NCI-H1105 (cell line): ENCODE measurements around the gene NXPH4.

Source experiments
- DNase-seq: peaks from one replicate; lab custom pipeline; 2025; lab: John Stamatoyannopoulos, UW

The NXPH4 gene

GRCh38 chr12:57232156-57232756 lies 15.7 kb downstream of the NXPH4 start:
- no peak for DNase-seq

- no peak for DNase-seq
Observed at GRCh38 chr12:57233357-57234232, 17.0 kb downstream of the NXPH4 start.

GRCh38 chr12:57234233-57234570 lies 17.6 kb downstream of the NXPH4 start:
- no peak for DNase-seq

- no peak for DNase-seq
Observed at GRCh38 chr12:57234571-57235016, 18.0 kb downstream of the NXPH4 start.

- no peak for DNase-seq
Observed at GRCh38 chr12:57235017-57235727, 18.6 kb downstream of the NXPH4 start.

- DNase-seq: no peak
Observed at GRCh38 chr12:57235728-57236131, 19.1 kb downstream of the NXPH4 start.

GRCh38 chr12:57236201-57236924 lies 19.8 kb downstream of the NXPH4 start:
- no peak for DNase-seq

GRCh38 chr12:57236925-57237595 lies 20.5 kb downstream of the NXPH4 start:
- DNase-seq: no peak

- no peak for DNase-seq
Observed at GRCh38 chr12:57237596-57237931, 21.0 kb downstream of the NXPH4 start.

GRCh38 chr12:57237932-57238853 lies 21.6 kb downstream of the NXPH4 start:
- DNase-seq: peak; percentile 51

- peak; percentile 62 for DNase-seq
Observed at GRCh38 chr12:57238854-57239554, 22.4 kb downstream of the NXPH4 start.

- no peak for DNase-seq
Observed at GRCh38 chr12:57239587-57240065, 23.0 kb downstream of the NXPH4 start.

GRCh38 chr12:57240066-57240921 lies 23.7 kb downstream of the NXPH4 start:
- peak; percentile 40 for DNase-seq

- DNase-seq: no peak
Observed at GRCh38 chr12:57240926-57241401, 24.4 kb downstream of the NXPH4 start.

- DNase-seq: no peak
Observed at GRCh38 chr12:57241402-57242310, 25.1 kb downstream of the NXPH4 start.

- DNase-seq: peak; percentile 35
Observed at GRCh38 chr12:57242329-57242690, 25.7 kb downstream of the NXPH4 start.

- DNase-seq: peak; percentile 60
Observed at GRCh38 chr12:57242691-57243454, 26.3 kb downstream of the NXPH4 start.
